Transverse colon (tissue), 4 donors: ENCODE results near the gene KNOP1. TPM values are rescaled to one million over a fixed set of nuclear protein-coding genes. Genes with fewer than 3 reads are reported as not detected.
"Not testable (repeated sequence)": the region's sequence is repeated elsewhere in the genome, so short reads cannot be mapped to it uniquely, and the experiment has no call there.

Experiments
- DNase-seq: peaks from one replicate; pipeline ENCODE4 v3.0.0-alpha.2; 2019
- H3K27ac ChIP-seq, 4 donors: fragments of 200-600 bp; sonication (generic); 2 replicates each; pipeline ENCODE4 v1.5.1; 2016 to 2018; ENCODE audit warnings: inconsistent platforms in 4 of 4
- H3K27me3 ChIP-seq: fragments of 200-600 bp; sonication (generic); 2 replicates; pipeline ENCODE4 v1.5.1; 2017; ENCODE audit warnings: inconsistent platforms
- H3K36me3 ChIP-seq, 4 donors: fragments of 200-600 bp; sonication (generic); 2 replicates each; pipeline ENCODE4 v1.5.1; 2017 to 2019; ENCODE audit warnings: inconsistent platforms in 4 of 4
- H3K4me1 ChIP-seq, 4 donors: fragments of 200-600 bp; sonication (generic); 2 replicates each; pipeline ENCODE4 v1.5.1; 2017 to 2020; ENCODE audit warnings: inconsistent platforms in 4 of 4
- H3K4me3 ChIP-seq, 4 donors: fragments of 200-600 bp; sonication (generic); 1 replicate in 1 of 4; 2 replicates in 3 of 4; pipeline versions ENCODE4 v1.5.1 to v1.6.1; 2017 to 2019; ENCODE audit warnings: inconsistent platforms in 4 of 4
- H3K9me3 ChIP-seq, 2 donors: fragments of 200-600 bp; sonication (generic); 2 replicates each; pipeline ENCODE4 v1.5.1; 2017 to 2019; ENCODE audit warnings: inconsistent platforms in 2 of 2
- CTCF ChIP-seq, 5 experiments: fragments of 200-600 bp in 3 of 5; fragments of 450-650 bp in 2 of 5; sonication (generic) in 3 of 5; IDR thresholded peaks; 1 replicate in 2 of 5; 2 replicates in 3 of 5; pipeline ENCODE4 v1.5.1; 2016 to 2017; ENCODE audit warnings: antibody characterized with exemption in 5 of 5, inconsistent platforms in 3 of 5, mild to moderate bottlenecking in 2 of 5, moderate library complexity in 1 of 5
- EP300 ChIP-seq: sonication (generic); formaldehyde crosslinking; IDR thresholded peaks from one replicate; pipeline ENCODE4 v1.6.1; 2017; ENCODE audit warnings: antibody characterized with exemption, low read depth
- POLR2A ChIP-seq: fragments of 450-650 bp; IDR thresholded peaks from one replicate; pipeline ENCODE4 v1.6.1; 2016; ENCODE audit warnings: antibody characterized with exemption, mild to moderate bottlenecking, moderate library complexity
- POLR2AphosphoS5 ChIP-seq, 3 donors: sonication (generic); formaldehyde crosslinking; IDR thresholded peaks; one replicate each; pipeline ENCODE4 v1.6.1; 2016; ENCODE audit warnings: antibody characterized with exemption in 3 of 3
- WGBS, 2 donors: methylation state at CpG; one replicate each; pipeline ENCODE4 v1.1.5; 2018; ENCODE audit warnings: low coverage in 1 of 2; 5-methylcytosine and 5-hydroxymethylcytosine counted together
- in situ Hi-C, 4 donors: fragments of 200-750 bp; cut with MboI; loops; one replicate each; pipeline versions ENCODE4 v1.15.0 to v1.15.1; 2017; ENCODE audit warnings: low sequenced_read_pairs in 3 of 4, low pct_ligation_motif_present in 1 of 4, low pct_unique_long_range_greater_than_20kb in 1 of 4
- intact Hi-C: fragments of 100-400 bp; cut with DNase I; formaldehyde crosslinking; loops from one replicate; pipeline ENCODE4 v1.15.1; 2023; ENCODE audit warnings: low total_unique reads
- total RNA-seq, 4 donors: library from RNA; depleted of rRNA; stranded (reverse); fragments of >200 nt; gene quantifications; one replicate each; pipeline ENCODE4 v1.1.0, GENCODE V29; 2016

Gene KNOP1
- total RNA-seq, 4 donors from 2014 or later, result 4.4 to 25.8 (median 12.7) TPM

DNA sequence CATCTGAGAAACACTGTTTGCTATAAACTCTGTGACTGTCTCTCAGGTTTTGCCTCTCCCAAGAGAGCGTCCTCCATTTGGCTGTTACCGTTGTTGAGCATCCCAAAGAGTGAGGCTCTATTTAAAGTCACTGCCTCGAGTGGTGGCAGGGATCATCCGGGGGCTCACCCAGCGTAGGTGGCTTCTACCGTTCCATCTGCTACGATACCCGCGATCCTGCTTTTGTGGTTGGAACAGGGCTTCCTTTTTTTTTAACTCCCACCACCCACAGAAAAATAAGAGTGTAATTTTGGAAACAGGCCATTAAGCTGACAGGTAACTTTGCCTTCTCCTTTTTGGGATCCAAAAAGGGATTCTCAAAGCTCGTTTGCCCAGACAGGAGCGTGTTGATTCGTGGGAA, 36.4 kb downstream of the KNOP1 start:
- H3K27ac ChIP-seq, result no peak overlapping the region
- H3K9me3 ChIP-seq, result no peaks in the 10 kb centered on the region
- no peak for DNase-seq
- H3K4me3 ChIP-seq, result no peak overlapping the region
- H3K36me3 ChIP-seq, result peaks cover 0 to 39% (median 15%) of the 10 kb centered on the region in 4 donors
- intact Hi-C loops, result no loop called here
- no peaks in the 10 kb centered on the region for H3K4me1 ChIP-seq
- no peaks in the 10 kb centered on the region for H3K27me3 ChIP-seq
- in situ Hi-C loops, result loop anchor here in 1 of 4 donors (25.0 kb wide), 1 partner anchor 94 kb away; no protein-coding TSS in a partner anchor
- WGBS, 2 donors, result 94 to 99% methylated on average over 7 to 12 of the region's 12 CpGs
- no peak for TF ChIP-seq POLR2A
- TF ChIP-seq POLR2AphosphoS5 (IDR thresholded peaks at IDR 0.05), result no peak
- no peak for TF ChIP-seq CTCF (IDR thresholded peaks at IDR 0.05)
- TF ChIP-seq EP300, result no peak

DNA sequence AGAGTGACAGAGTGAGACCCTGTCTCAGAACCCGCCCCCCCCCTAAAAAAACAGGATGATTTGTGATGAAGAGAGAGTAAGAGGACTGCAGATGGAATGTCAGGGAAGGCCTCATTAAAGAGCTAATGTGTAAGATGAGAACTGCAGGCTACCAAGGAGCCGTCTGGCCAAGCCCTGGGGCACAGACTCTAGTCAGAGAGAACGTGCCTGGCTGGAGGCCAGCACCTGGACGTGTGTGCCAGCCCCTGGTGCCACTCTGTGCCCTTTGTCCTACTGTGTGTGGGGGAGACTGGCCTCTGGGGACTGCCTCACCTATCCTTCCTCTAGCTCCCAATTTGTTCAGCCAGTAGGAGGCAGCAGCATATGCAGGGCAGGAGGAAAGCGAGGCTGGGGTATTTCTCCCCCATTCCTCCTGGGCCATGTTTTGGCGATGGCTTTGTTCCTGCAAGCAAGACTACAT, 37.1 kb downstream of the KNOP1 start:
- WGBS, 2 donors, result 64 to 74% methylated on average over 3 to 6 of the region's 6 CpGs
- no peak overlapping the region for H3K4me3 ChIP-seq
- in situ Hi-C loops, result loop anchor here in 1 of 4 donors (25.0 kb wide), 1 partner anchor 94 kb away; no protein-coding TSS in a partner anchor
- no peaks in the 10 kb centered on the region for H3K27me3 ChIP-seq
- no peak overlapping the region for H3K27ac ChIP-seq
- peaks cover 0 to 36% (median 15%) of the 10 kb centered on the region in 4 donors for H3K36me3 ChIP-seq
- no peaks in the 10 kb centered on the region for H3K4me1 ChIP-seq
- no peaks in the 10 kb centered on the region for H3K9me3 ChIP-seq
- no peak for TF ChIP-seq POLR2AphosphoS5 (IDR thresholded peaks at IDR 0.05)
- no peak for TF ChIP-seq EP300
- no peak for TF ChIP-seq POLR2A
- TF ChIP-seq CTCF (IDR thresholded peaks at IDR 0.05), result no peak
- no peak for DNase-seq
- intact Hi-C loops, result no loop called here

GRCh38 chr16:19679281-19679680, 38.7 kb downstream of the KNOP1 start:
- DNase-seq, intact Hi-C loops, H3K27me3 ChIP-seq, H3K4me1 ChIP-seq, H3K4me3 ChIP-seq, H3K27ac ChIP-seq, H3K9me3 ChIP-seq: not testable (repeated sequence)
- in situ Hi-C loops, result loop anchor here in 1 of 4 donors (25.0 kb wide), 1 partner anchor 92 kb away; no protein-coding TSS in a partner anchor
- 88 to 95% methylated on average over 1 to 6 of the region's 6 CpGs for WGBS, 2 donors
- H3K36me3 ChIP-seq, result peaks cover 0 to 20% (median 9%) of the 10 kb centered on the region in 4 donors

DNA sequence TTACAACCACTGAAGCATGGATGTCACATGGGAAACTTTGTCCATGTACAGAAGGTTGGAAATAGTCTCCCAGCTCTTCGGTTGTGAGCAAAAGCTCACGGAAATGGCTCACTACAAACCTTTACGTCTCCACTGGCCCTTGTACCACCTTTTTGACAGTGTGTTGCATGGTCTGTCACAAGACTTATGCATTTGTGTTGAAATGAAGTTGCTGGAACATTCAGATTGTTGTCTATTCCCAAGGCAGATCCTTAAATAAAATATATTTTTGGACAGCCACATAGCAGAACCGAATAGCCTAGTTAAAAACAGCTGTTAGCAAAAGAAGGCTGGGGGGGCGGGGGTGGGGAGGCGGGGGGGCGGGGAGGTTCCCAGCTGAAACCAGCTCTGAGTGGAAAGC, 39.2 kb downstream of the KNOP1 start:
- 88 to 93% methylated on average over 5 to 7 of the region's 7 CpGs for WGBS, 2 donors
- no peak for TF ChIP-seq EP300
- TF ChIP-seq POLR2A, result no peak
- TF ChIP-seq POLR2AphosphoS5 (IDR thresholded peaks at IDR 0.05), result no peak
- TF ChIP-seq CTCF (IDR thresholded peaks at IDR 0.05), result no peak
- Histone ChIP-seq H3K4me3 (no peak overlapping the region), H3K27ac (no peak overlapping the region), H3K36me3 (peaks cover 0 to 16% (median 7%) of the 10 kb centered on the region in 4 donors), H3K9me3 (no peaks in the 10 kb centered on the region), H3K4me1 (no peaks in the 10 kb centered on the region), H3K27me3 (no peaks in the 10 kb centered on the region)
- no peak for DNase-seq
- in situ Hi-C loops, result loop anchor here in 1 of 4 donors (25.0 kb wide), 1 partner anchor 92 kb away; no protein-coding TSS in a partner anchor
- intact Hi-C loops, result no loop called here

- TF ChIP-seq POLR2AphosphoS5 (IDR thresholded peaks at IDR 0.05) (no peak), CTCF (IDR thresholded peaks at IDR 0.05) (no peak), EP300 (no peak), POLR2A (no peak)
- intact Hi-C loops (no loop called here), in situ Hi-C loops (loop anchor here in 1 of 4 donors (25.0 kb wide), 1 partner anchor 90 kb away; no protein-coding TSS in a partner anchor)
- no peak overlapping the region for H3K4me3 ChIP-seq
- H3K27ac ChIP-seq, result no peak overlapping the region
- H3K27me3 ChIP-seq, result no peaks in the 10 kb centered on the region
- 76 to 93% methylated on average over 2 to 7 of the region's 7 CpGs for WGBS, 2 donors
- H3K9me3 ChIP-seq, result no peaks in the 10 kb centered on the region
- no peaks in the 10 kb centered on the region for H3K4me1 ChIP-seq
- peaks cover 0 to 3% (median 0%) of the 10 kb centered on the region in 4 donors for H3K36me3 ChIP-seq
- DNase-seq, result no peak
Observed at GRCh38 chr16:19677402-19677801, 40.6 kb downstream of the KNOP1 start.
